NT2/D1 (cell line): ENCODE measurements around the gene RALGAPB.

Experiments
- SUZ12 ChIP-seq: IDR thresholded peaks from 2 replicates; pipeline ENCODE4 v1.6.1; 2011; ENCODE audit not compliant: insufficient read length, insufficient read depth; ENCODE audit errors: extremely low read depth
- ZNF274 ChIP-seq: IDR thresholded peaks from 2 replicates; pipeline ENCODE4 v1.6.1; 2011; ENCODE audit warnings: mild to moderate bottlenecking, low read depth, low read length

DNA sequence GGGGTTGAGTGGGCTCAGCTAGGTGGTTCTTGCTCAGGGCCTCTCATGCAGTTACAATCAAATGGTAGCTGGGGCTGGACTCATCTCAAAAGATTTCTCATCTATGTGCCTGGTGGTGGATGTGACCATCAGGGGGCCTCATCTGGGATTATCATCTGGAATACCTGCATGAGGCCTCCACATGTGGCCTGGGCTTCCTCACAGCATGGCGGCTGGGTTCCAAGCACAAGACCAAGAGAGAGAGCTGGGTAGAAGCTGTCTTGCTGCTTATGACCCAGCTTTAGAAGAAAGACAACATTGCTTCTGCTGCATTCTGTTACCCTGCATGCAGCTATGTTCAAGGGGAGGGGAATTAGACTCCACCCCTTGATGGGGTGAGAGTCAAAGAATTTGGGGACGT, 151.4 kb downstream of the RALGAPB start:
- TF ChIP-seq ZNF274 (no peak), SUZ12 (no peak)
